Dendritic cell treated with granulocyte-macrophage colony-stimulating factor and Interleukin-4, amounts not matched to agents 40 ng/mL and 50 ng/mL, for 4 days (primary cell): Measurements from ENCODE around the gene CBFA2T3.

Source experiments
- H3K27ac Mint-ChIP-seq: one replicate; pipeline ENCODE4 v1.8.0; 2022; ENCODE audit warnings: mild to moderate bottlenecking, mixed read lengths
- H3K27me3 Mint-ChIP-seq: one replicate; pipeline ENCODE4 v1.8.0; 2022; ENCODE audit warnings: mild to moderate bottlenecking, mixed read lengths
- H3K36me3 Mint-ChIP-seq: one replicate; pipeline ENCODE4 v1.8.0; 2022; ENCODE audit warnings: low read depth, mixed read lengths
- H3K4me1 Mint-ChIP-seq: one replicate; pipeline ENCODE4 v1.8.0; 2022; ENCODE audit warnings: low read depth, mixed read lengths
- H3K4me3 Mint-ChIP-seq: one replicate; pipeline ENCODE4 v1.8.0; 2022; ENCODE audit warnings: mild to moderate bottlenecking, moderate library complexity, mixed read lengths
- H3K9me3 Mint-ChIP-seq: one replicate; pipeline ENCODE4 v1.8.0; 2022; ENCODE audit warnings: mixed read lengths
- intact Hi-C: fragments of 100-400 bp; cut with micrococcal nuclease; formaldehyde crosslinking; loops from one replicate; pipeline ENCODE4 v1.15.0; 2022

Gene CBFA2T3

DNA sequence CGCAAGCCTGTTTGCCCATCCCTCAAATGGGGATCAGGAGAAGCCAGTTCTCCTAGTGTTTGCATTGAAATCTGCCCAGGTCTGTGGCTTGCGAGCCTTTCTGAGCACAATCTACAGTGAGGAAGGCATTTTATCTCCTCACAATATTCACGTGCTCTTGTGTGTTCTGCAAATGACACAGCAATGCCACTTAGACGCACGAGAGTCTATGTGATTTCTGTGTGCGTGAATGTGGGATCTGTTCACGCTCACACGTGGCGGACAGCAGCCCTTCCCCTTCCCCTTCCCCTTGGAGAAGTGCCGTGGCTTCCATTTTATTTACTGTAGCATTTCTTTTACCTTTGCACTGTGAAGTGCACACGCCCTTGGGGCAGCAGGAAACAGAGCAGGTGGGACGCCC, 17.7 kb upstream of the CBFA2T3 start:
- intact Hi-C loops, result no loop called here
- Mint-ChIP-seq H3K27me3 (peaks cover 49% of the 10 kb centered on the region), H3K4me3 (no peak overlapping the region), H3K4me1 (peaks cover 8% of the 10 kb centered on the region), H3K27ac (no peak overlapping the region), H3K36me3 (peaks cover 5% of the 10 kb centered on the region), H3K9me3 (peaks cover 26% of the 10 kb centered on the region)

GRCh38 chr16:88993946-88994600, 17.1 kb upstream of the CBFA2T3 start:
- intact Hi-C loops, result no loop called here

DNA sequence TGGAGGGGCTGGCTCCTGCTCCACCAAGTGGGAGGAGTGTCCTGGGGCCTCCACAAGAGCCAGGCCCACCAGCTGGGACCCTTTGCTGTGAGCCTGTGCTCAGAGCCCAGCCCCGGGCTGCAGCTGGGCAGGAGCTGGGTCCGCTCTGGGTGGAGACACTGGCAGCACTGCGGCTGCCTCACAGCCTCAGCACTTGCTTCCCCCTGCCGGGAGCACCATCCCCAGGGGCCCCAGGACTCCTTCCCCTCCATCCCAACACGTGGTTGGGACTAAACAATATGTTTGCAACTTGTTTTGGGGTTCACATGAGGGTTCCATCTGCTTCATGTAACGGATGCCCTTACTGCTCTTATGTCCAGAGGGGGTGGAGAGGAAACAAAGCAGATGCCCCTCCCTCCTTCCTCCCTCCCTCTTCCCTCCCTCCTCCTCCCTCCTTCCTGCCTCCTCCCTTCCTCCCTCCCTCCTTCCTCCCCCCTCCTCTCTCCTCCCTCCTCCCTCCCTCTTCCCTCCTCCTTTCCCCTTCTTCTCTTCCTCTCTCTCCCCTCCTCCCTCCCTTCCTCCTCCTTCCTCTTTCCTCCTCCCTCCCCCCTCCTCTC, 16.3 kb upstream of the CBFA2T3 start:
- Mint-ChIP-seq H3K27ac (no peak overlapping the region), H3K9me3 (peaks cover 16% of the 10 kb centered on the region), H3K4me3 (no peak overlapping the region), H3K27me3 (peaks cover 45% of the 10 kb centered on the region), H3K4me1 (peaks cover 8% of the 10 kb centered on the region), H3K36me3 (peaks cover 5% of the 10 kb centered on the region)
- intact Hi-C loops, result no loop called here

More at GRCh38 chr16:88993946-88994600, 17.1 kb upstream of the CBFA2T3 start:
- Mint-ChIP-seq H3K4me1 (peaks cover 8% of the 10 kb centered on the region), H3K9me3 (peaks cover 22% of the 10 kb centered on the region), H3K36me3 (peaks cover 5% of the 10 kb centered on the region), H3K4me3 (no peak overlapping the region), H3K27me3 (peaks cover 50% of the 10 kb centered on the region), H3K27ac (no peak overlapping the region)

DNA sequence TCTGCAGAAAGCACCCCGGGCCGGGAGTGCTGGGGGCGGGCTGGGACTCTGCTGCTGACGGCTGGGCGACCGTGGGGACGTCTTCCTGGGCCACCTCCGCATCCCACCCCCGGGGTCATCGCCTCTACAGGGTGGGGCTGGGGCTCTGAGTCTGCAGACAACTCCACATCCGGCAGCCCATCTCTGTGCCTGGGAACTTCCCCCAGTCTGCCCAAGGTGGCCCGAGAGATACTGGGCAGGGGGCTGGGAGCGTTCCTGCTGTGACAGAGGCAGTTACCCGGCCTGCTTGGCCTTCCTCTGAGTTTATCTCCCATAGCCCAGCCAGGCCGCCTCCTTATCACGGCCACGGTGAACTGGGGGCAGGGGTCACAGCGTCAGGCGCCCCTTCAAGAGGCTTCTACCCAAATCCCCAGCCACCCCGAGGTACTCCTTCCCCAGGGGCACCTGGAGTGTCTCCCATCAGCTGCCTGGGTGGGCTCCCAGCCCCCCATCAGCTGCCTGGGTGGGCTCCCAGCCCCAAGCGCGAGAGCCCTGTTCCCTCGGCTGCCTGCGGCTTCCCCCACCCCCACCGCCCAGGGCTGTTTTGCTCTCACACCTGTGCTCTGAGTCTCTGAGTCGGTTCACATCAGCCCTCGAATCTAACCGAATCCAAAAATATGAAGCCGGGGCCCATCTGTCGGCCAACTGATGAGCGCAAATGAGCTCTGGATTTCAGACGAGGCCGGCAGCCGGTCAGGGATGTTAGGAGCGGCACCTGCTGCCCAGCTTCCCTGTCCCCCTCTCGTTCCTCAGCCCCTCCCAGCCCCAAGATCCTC, 15.6 kb upstream of the CBFA2T3 start:
- Mint-ChIP-seq H3K9me3 (peaks cover 9% of the 10 kb centered on the region), H3K27ac (no peak overlapping the region), H3K27me3 (peaks cover 49% of the 10 kb centered on the region), H3K36me3 (peaks cover 4% of the 10 kb centered on the region), H3K4me3 (no peak overlapping the region), H3K4me1 (peaks cover 14% of the 10 kb centered on the region)
- intact Hi-C loops, result no loop called here

- Mint-ChIP-seq H3K4me1 (peaks cover 14% of the 10 kb centered on the region), H3K9me3 (peaks cover 2% of the 10 kb centered on the region), H3K36me3 (no peaks in the 10 kb centered on the region), H3K27ac (no peak overlapping the region), H3K27me3 (peaks cover 51% of the 10 kb centered on the region), H3K4me3 (no peak overlapping the region)
- intact Hi-C loops, result no loop called here
These were observed 14.9 kb upstream of the CBFA2T3 start for GRCh38 chr16:88991813-88992350.

GRCh38 chr16:88989852-88990547, 13.0 kb upstream of the CBFA2T3 start:
- Mint-ChIP-seq H3K27ac (no peak overlapping the region), H3K27me3 (peaks cover 52% of the 10 kb centered on the region), H3K4me3 (no peak overlapping the region), H3K9me3 (no peaks in the 10 kb centered on the region), H3K4me1 (peaks cover 14% of the 10 kb centered on the region), H3K36me3 (no peaks in the 10 kb centered on the region)
- intact Hi-C loops, result no loop called here

DNA sequence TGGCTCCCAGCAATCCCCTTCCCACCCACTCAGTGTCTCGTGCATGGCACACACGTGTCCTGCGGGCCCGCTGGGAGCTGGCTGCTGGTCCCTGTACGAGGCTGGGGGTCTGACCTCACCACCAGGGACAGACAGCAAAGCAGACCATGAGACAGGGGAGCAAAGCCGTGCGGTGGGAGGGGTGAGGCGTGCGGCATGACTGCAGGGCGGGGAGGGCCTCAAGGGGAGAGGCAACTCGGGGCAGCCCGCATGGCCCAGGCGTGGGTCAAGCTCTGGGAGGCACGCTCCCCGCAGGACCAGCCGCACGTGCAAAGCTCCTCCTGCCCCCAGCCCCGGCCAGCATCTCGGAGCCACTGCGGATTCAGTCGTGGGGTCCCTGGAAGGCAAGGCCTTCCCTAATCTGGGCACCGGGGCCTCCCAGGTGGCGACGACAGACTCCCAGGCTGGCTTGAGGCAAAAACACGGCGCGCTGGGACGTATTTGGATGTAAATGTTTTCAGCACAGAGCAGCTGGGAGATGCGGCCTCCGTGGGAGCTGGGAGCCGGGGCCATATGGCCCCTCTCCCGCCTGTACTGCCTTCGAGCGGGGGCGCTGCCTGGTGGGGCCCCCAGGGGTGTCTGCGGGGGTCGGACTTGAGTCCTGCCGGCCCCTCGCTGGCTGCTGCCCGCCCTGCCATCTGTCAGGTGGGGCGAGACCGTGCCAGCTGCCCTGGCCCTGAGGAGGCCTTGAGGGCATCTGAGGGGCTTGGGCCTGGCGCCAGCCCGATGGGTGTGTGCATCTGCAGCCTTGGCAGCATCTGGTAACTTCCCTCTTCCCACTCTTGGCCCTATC, 12.2 kb upstream of the CBFA2T3 start:
- H3K4me3 Mint-ChIP-seq, result no peak overlapping the region
- intact Hi-C loops, result no loop called here
- H3K4me1 Mint-ChIP-seq, result peaks cover 14% of the 10 kb centered on the region

GRCh38 chr16:88985521-88985920, 8.5 kb upstream of the CBFA2T3 start:
- Mint-ChIP-seq H3K4me1 (peaks cover 18% of the 10 kb centered on the region), H3K4me3 (no peak overlapping the region), H3K36me3 (no peaks in the 10 kb centered on the region), H3K27ac (no peak overlapping the region), H3K9me3 (no peaks in the 10 kb centered on the region), H3K27me3 (peaks cover 68% of the 10 kb centered on the region)
- intact Hi-C loops, result no loop called here

More for the DNA sequence above, 12.2 kb upstream of the CBFA2T3 start:
- Mint-ChIP-seq H3K27ac (no peak overlapping the region), H3K9me3 (no peaks in the 10 kb centered on the region), H3K36me3 (no peaks in the 10 kb centered on the region), H3K27me3 (peaks cover 56% of the 10 kb centered on the region)

DNA sequence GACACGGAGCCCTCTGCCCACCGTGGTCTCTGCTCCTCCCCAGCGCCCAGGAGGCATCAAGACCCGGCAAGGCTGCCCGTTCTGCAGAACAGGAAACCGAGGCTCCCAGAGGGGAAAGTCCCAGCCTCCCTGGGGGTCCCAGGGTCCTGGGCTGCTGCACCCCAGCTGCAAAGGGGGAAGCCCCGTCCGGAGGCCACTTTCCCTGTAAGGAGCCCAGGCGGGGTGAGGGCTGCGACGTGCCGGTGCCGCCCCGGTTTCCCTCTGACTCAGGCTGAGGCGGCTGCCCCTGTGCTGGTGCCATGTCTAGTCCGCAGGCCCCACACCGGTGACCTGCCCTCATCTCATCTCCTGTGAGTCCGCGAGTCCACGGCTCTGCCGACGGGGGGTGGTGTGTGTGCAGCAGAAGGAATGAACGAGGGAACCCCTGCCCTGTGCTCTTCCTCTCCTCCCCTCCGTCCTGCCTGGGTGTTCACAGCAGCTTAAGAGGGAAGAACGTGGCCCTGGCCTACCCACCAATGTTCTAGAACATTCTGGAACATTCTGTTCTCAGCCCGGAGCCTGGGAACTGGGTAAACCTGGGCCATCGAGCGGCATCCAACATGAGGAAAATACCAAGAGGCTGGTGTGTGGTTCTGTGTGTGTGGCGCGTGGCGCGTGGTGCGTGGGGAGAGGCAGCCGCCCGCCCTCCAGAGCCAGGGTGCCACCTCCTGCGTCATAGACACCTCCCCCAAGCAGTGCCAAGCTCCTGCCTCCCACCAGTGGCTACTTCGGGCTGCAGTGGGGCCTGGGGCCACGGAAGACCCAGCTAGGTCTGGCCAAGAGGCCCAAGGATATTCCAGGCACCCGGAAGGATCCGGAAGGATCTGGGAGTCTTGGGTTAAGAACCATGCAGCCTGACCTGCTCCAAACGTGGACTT, 7.0 kb upstream of the CBFA2T3 start:
- no peaks in the 10 kb centered on the region for H3K36me3 Mint-ChIP-seq
- H3K4me1 Mint-ChIP-seq, result peaks cover 23% of the 10 kb centered on the region
- peaks cover 72% of the 10 kb centered on the region for H3K27me3 Mint-ChIP-seq
- no peak overlapping the region for H3K27ac Mint-ChIP-seq
- H3K4me3 Mint-ChIP-seq, result no peak overlapping the region
- intact Hi-C loops, result no loop called here
- H3K9me3 Mint-ChIP-seq, result peaks cover 9% of the 10 kb centered on the region

DNA sequence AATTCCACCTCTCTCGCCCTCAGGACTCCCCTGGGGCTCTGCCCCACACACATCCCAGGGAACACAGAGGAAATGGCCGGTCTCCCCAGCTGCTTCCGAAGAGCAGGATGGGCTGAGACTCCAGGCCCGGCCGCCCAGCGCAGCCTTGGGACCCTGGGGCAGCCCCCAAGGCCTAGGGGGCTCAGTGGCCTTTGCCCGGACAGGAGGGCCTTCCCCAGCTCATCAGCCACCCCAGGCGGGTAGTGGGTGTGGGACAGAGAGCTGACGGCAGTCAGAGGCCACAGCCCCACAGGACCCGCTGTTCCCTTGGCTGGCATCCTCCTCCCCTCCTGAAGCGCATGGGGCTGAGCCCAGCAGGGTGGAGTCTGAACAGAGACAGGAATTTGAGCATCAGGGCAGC, 6.2 kb upstream of the CBFA2T3 start:
- H3K27ac Mint-ChIP-seq, result no peak overlapping the region
- intact Hi-C loops, result no loop called here
- no peaks in the 10 kb centered on the region for H3K36me3 Mint-ChIP-seq
- peaks cover 78% of the 10 kb centered on the region for H3K27me3 Mint-ChIP-seq
- peaks cover 9% of the 10 kb centered on the region for H3K9me3 Mint-ChIP-seq
- H3K4me1 Mint-ChIP-seq, result peaks cover 29% of the 10 kb centered on the region
- H3K4me3 Mint-ChIP-seq, result no peak overlapping the region

GRCh38 chr16:88982286-88983084, 5.5 kb upstream of the CBFA2T3 start:
- intact Hi-C loops, result no loop called here
- Mint-ChIP-seq H3K4me3 (no peak overlapping the region), H3K27ac (no peak overlapping the region), H3K4me1 (peaks cover 26% of the 10 kb centered on the region), H3K27me3 (peaks cover 79% of the 10 kb centered on the region), H3K9me3 (peaks cover 9% of the 10 kb centered on the region), H3K36me3 (no peaks in the 10 kb centered on the region)
